ENCODE data around the gene C5orf58. TPM values are rescaled to one million over a fixed set of nuclear protein-coding genes. Genes with fewer than 3 reads are reported as not detected.

Gene C5orf58
- polyA plus RNA-seq, 1 donor from 2014 or later, result not detected

DNA sequence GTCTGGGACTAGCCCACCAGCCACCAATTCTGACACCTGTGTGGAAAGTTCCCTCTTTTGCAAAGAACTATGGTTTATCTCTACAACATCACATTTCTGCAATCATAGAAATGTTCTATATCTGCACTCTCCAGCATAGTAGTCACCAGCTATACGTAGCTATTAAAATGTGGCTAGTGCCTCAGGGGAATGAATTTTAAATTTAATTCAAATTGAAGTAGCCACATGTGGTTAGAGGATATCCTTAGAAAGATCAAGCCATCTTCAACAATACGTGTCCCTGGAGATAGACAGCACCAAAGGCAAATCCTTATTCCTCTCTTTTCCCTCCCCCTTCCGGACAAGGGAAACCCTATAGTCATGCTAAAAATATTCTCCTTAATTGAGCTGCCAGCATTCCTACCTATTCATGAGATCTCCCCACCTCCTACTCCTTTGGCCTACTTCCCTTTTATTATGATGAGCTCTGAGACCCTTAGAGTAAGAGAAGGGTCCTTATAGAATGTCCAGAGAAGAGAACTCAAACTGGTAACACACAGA, 53.7 kb downstream of the C5orf58 start:
- Histone ChIP-seq H2AFZ (ENCODE audit: low read depth, low read length) (no peak overlapping the region), H3K9me2 (ENCODE audit: insufficient read depth, low read length) (no peaks in the 10 kb centered on the region), H3K9ac (ENCODE audit: low read length) (no peak overlapping the region), H3F3A (ENCODE audit: insufficient read depth, low read length, poor library complexity, severe bottlenecking) (no peaks in the 10 kb centered on the region), H4K20me1 (ENCODE audit: insufficient read depth) (no peaks in the 10 kb centered on the region), H3K79me2 (replicated peaks; ENCODE audit: insufficient read depth, low read length) (no peaks in the 10 kb centered on the region), H3K4me2 (ENCODE audit: low read length) (no peak overlapping the region), H3K4me3 (ENCODE audit: low read length) (no peak overlapping the region), H3K36me3 (ENCODE audit: insufficient read depth, low read length) (no peaks in the 10 kb centered on the region), H3K9me3 (ENCODE audit: low read length) (peaks cover 8% of the 10 kb centered on the region), H3K27ac (ENCODE audit: low read length) (no peak overlapping the region), H3K27me3 (ENCODE audit: insufficient read depth, low read depth, low read length) (no peaks in the 10 kb centered on the region)
- TF ChIP-seq RAD21 (conservative IDR thresholded peaks at IDR 0.05), result no peak
- TF ChIP-seq, protein P1, sequence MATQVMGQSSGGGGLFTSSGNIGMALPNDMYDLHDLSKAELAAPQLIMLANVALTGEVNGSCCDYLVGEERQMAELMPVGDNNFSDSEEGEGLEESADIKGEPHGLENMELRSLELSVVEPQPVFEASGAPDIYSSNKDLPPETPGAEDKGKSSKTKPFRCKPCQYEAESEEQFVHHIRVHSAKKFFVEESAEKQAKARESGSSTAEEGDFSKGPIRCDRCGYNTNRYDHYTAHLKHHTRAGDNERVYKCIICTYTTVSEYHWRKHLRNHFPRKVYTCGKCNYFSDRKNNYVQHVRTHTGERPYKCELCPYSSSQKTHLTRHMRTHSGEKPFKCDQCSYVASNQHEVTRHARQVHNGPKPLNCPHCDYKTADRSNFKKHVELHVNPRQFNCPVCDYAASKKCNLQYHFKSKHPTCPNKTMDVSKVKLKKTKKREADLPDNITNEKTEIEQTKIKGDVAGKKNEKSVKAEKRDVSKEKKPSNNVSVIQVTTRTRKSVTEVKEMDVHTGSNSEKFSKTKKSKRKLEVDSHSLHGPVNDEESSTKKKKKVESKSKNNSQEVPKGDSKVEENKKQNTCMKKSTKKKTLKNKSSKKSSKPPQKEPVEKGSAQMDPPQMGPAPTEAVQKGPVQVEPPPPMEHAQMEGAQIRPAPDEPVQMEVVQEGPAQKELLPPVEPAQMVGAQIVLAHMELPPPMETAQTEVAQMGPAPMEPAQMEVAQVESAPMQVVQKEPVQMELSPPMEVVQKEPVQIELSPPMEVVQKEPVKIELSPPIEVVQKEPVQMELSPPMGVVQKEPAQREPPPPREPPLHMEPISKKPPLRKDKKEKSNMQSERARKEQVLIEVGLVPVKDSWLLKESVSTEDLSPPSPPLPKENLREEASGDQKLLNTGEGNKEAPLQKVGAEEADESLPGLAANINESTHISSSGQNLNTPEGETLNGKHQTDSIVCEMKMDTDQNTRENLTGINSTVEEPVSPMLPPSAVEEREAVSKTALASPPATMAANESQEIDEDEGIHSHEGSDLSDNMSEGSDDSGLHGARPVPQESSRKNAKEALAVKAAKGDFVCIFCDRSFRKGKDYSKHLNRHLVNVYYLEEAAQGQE (IDR thresholded peaks at IDR 0.05; ENCODE audit: borderline replicate concordance), result no peak
- no peak for TF ChIP-seq TAF1 (IDR thresholded peaks at IDR 0.05; ENCODE audit: low read depth)
- TF ChIP-seq SMC3 (conservative IDR thresholded peaks at IDR 0.05; ENCODE audit: poor library complexity), result no peak
- TF ChIP-seq MXI1 (conservative IDR thresholded peaks at IDR 0.05; ENCODE audit: poor library complexity, severe bottlenecking), result no peak
- no peak for TF ChIP-seq POLR2AphosphoS5 (IDR thresholded peaks at IDR 0.05)
- TF ChIP-seq EZH2 (IDR thresholded peaks at IDR 0.05; ENCODE audit: borderline replicate concordance, insufficient read depth, low read length, poor library complexity, severe bottlenecking), result no peak
- no peak for TF ChIP-seq EP300 (conservative IDR thresholded peaks at IDR 0.05; ENCODE audit: poor library complexity, severe bottlenecking)
- TF ChIP-seq, protein P2, sequence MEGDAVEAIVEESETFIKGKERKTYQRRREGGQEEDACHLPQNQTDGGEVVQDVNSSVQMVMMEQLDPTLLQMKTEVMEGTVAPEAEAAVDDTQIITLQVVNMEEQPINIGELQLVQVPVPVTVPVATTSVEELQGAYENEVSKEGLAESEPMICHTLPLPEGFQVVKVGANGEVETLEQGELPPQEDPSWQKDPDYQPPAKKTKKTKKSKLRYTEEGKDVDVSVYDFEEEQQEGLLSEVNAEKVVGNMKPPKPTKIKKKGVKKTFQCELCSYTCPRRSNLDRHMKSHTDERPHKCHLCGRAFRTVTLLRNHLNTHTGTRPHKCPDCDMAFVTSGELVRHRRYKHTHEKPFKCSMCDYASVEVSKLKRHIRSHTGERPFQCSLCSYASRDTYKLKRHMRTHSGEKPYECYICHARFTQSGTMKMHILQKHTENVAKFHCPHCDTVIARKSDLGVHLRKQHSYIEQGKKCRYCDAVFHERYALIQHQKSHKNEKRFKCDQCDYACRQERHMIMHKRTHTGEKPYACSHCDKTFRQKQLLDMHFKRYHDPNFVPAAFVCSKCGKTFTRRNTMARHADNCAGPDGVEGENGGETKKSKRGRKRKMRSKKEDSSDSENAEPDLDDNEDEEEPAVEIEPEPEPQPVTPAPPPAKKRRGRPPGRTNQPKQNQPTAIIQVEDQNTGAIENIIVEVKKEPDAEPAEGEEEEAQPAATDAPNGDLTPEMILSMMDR (IDR thresholded peaks at IDR 0.05; ENCODE audit: poor library complexity, severe bottlenecking), result no peak

DNA sequence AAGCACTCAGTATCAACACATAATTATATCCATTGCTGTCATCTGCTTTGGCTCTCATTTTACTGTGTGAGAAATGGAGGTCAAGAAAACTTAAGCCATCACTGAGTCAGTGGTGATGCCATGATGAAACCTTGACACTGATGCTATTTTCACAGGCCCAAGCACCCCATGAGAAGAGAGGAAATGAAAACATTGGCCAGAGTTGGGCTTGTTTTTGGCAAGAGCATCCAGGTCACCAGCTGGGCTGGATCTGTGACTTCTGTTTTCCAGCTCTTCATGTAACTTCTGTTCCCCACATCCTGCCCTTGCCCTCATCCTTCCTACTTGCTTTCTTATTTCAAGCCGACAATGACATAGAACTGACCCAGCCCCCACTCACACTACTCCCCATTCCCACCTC, 54.7 kb downstream of the C5orf58 start:
- H3F3A ChIP-seq (ENCODE audit: insufficient read depth, low read length, poor library complexity, severe bottlenecking), result no peaks in the 10 kb centered on the region
- H2AFZ ChIP-seq (ENCODE audit: low read depth, low read length), result no peak overlapping the region
- no peaks in the 10 kb centered on the region for H4K20me1 ChIP-seq (ENCODE audit: insufficient read depth)
- no peaks in the 10 kb centered on the region for H3K79me2 ChIP-seq (replicated peaks; ENCODE audit: insufficient read depth, low read length)
- TF ChIP-seq EP300 (conservative IDR thresholded peaks at IDR 0.05; ENCODE audit: poor library complexity, severe bottlenecking) (no peak), MXI1 (conservative IDR thresholded peaks at IDR 0.05; ENCODE audit: poor library complexity, severe bottlenecking) (no peak), EZH2 (IDR thresholded peaks at IDR 0.05; ENCODE audit: borderline replicate concordance, insufficient read depth, low read length, poor library complexity, severe bottlenecking) (no peak), TAF1 (IDR thresholded peaks at IDR 0.05; ENCODE audit: low read depth) (no peak), POLR2AphosphoS5 (IDR thresholded peaks at IDR 0.05) (no peak), RAD21 (conservative IDR thresholded peaks at IDR 0.05) (no peak)
- TF ChIP-seq, protein P2 (IDR thresholded peaks at IDR 0.05; ENCODE audit: poor library complexity, severe bottlenecking), result no peak
- TF ChIP-seq, protein P1 (IDR thresholded peaks at IDR 0.05; ENCODE audit: borderline replicate concordance), result no peak
- peaks cover 8% of the 10 kb centered on the region for H3K9me3 ChIP-seq (ENCODE audit: low read length)
- no peaks in the 10 kb centered on the region for H3K9me2 ChIP-seq (ENCODE audit: insufficient read depth, low read length)
- no peak overlapping the region for H3K9ac ChIP-seq (ENCODE audit: low read length)
- no peaks in the 10 kb centered on the region for H3K27me3 ChIP-seq (ENCODE audit: insufficient read depth, low read depth, low read length)
- H3K4me2 ChIP-seq (ENCODE audit: low read length), result no peak overlapping the region
- no peaks in the 10 kb centered on the region for H3K36me3 ChIP-seq (ENCODE audit: insufficient read depth, low read length)
- H3K27ac ChIP-seq (ENCODE audit: low read length), result no peak overlapping the region
- H3K4me3 ChIP-seq (ENCODE audit: low read length), result no peak overlapping the region
